Melanocyte of skin (primary cell): ENCODE data around the gene CD37. TPM values are rescaled to one million over a fixed set of nuclear protein-coding genes. Genes with fewer than 3 reads are reported as not detected.

Source experiments
- small RNA-seq, 2 donors: library from RNA; depleted of rRNA; stranded (forward); fragments of <200 nt; gene quantifications; one replicate each; pipeline ENCODE3, GENCODE V24; 2012
- total RNA-seq, 2 donors: library from RNA; depleted of rRNA; stranded (reverse); fragments of >200 nt; gene quantifications; 2 replicates each; pipeline ENCODE4 v1.2.3, GENCODE V29; 2012

Gene CD37, protein sequence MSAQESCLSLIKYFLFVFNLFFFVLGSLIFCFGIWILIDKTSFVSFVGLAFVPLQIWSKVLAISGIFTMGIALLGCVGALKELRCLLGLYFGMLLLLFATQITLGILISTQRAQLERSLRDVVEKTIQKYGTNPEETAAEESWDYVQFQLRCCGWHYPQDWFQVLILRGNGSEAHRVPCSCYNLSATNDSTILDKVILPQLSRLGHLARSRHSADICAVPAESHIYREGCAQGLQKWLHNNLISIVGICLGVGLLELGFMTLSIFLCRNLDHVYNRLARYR
- not detected for total RNA-seq

DNA sequence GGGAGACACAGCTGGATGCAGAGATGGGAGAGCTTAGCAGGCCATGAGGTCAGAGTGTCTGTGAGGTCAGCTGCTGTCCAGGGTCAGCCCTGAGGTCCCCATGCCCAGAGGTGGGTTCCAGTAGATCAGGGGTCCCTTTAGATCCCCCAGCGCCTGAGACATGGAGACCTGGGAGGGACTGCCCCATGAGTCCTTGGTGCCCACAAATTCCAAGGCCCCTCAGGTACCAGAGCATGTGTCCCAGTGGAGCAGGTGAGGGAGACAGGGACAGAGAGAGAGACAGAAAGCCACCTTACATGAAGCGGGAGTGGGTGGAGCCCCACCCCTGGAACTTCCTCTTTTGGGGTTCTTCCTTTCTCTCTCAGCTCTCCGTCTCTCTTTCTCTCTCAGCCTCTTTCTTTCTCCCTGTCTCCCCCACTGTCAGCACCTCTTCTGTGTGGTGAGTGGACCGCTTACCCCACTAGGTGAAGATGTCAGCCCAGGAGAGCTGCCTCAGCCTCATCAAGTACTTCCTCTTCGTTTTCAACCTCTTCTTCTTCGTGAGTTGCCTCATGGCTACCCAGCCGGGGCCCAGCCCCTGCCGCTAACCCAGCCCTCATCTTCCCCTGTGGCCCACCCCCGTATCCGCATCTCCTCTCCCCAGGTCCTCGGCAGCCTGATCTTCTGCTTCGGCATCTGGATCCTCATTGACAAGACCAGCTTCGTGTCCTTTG is at the start of gene CD37:
Gene CD37, plus strand, starts transcription at position 336 of the 713 bp plus-strand sequence. Its CDS starts 135 bp downstream, at position 471.

GRCh38 chr19:49324801-49325576 is 10.2 kb upstream of the CD37 start, which contains the start of gene SLC6A16:
SLC6A16 (minus strand) TSS chr19:49325191; CDS start chr19:49311347, 13,844 bp downstream.

DNA sequence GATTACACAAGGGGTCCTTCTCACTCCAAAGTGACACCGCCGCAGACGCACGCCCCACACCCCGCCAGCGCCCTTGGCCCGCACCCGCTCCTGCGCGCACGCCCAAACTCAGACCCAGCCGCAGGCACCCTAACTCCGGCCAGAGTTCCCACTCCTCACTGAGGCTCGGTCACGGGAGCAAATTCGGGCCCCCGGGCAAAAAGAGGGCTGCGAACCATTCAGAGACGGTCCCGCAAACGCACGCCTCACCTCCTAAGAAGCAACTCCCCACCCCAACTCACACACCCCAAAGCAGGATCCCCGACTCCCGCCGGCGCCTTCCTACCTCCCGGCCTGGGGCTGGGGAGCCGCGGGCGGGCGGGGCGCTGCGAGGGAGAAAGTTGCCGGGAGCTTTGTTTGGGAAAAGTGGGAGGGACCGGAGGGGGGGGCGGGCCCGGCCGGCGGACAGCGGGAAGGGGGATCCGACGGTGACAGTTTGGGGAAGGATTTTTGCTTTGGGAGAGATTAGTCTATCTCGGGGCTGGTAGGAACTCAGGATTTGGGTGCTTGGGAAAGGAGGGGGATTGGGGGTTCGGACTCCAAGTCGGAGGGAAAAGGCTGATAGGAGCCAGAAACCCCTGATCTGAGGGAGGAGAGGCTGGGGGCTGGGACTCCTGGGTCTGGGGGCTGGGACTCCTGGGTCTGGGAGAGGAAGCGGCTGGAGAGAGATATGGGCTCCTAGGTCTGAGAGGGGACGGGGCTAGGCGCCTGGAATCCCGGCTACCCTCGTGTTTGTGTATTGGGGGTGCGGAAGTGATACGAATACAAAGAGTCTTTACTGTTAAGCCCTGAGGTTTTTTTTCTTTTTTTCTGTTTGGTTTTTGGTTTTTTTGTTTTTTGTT is 27.1 kb downstream of the CD37 start, which contains the start of gene TEAD2:
Gene TEAD2, minus strand, starts transcription at position 369 of the 881 bp plus-strand sequence. CDS start 2,341 bp downstream, outside the sequence.

GRCh38 chr19:49363268-49364082 is 28.3 kb downstream of the CD37 start, which contains the start of gene DKKL1:
DKKL1 (plus strand) TSS chr19:49363877; CDS start chr19:49363999, 122 bp downstream.

GRCh38 chr19:49387936-49388372 is 52.7 kb downstream of the CD37 start, which contains the start of gene KASH5:
KASH5 (plus strand) TSS chr19:49388249; CDS start chr19:49390884, 2,635 bp downstream.

Small RNA genes lying within 50 kb of the gene (small RNA-seq; reads per million reads assigned to genes)
- 0 reads per million in 2 donors for gene MIR4324

Other genes starting within 250 kb of the CD37 start
- 100 to 1,000 TPM; 132 to 144 TPM for gene SNRNP70, start 250.0 kb upstream of the CD37 start, total RNA-seq
- 1 to 10 TPM; 5.9 to 7.0 TPM for gene LIN7B, start 221.0 kb upstream of the CD37 start, total RNA-seq
- gene C19orf73, start 216.3 kb upstream of the CD37 start, total RNA-seq = 1 to 10 TPM in 1 of 2 donors, under 1 TPM in 1; 0.67 to 1.0 TPM
- gene PPFIA3, start 215.9 kb upstream of the CD37 start, total RNA-seq = 1 to 10 TPM; 7.3 to 9.6 TPM
- not detected for gene HRC, start 180.0 kb upstream of the CD37 start, total RNA-seq
- gene TRPM4, start 177.6 kb upstream of the CD37 start, total RNA-seq = 10 to 100 TPM; 18.6 to 23.0 TPM
- under 1 TPM; under 0.01 to 0.69 TPM for gene SLC6A16, start 10.2 kb upstream of the CD37 start, total RNA-seq
- 10 to 100 TPM; 29.6 to 30.3 TPM for gene TEAD2, start 27.0 kb downstream of the CD37 start, total RNA-seq
- gene DKKL1, start 28.5 kb downstream of the CD37 start, total RNA-seq = not detected
- not detected for gene KASH5, start 52.8 kb downstream of the CD37 start, total RNA-seq
- not detected for gene PTH2, start 88.0 kb downstream of the CD37 start, total RNA-seq
- not detected for gene GFY, start 90.0 kb downstream of the CD37 start, total RNA-seq
- gene SLC17A7, start 106.1 kb downstream of the CD37 start, total RNA-seq = under 1 TPM in 1 of 2 donors, not detected in 1; under 0.01 TPM
- gene PIH1D1, start 116.4 kb downstream of the CD37 start, total RNA-seq = 100 to 1,000 TPM in 1 of 2 donors, 10 to 100 TPM in 1; 89.5 to 132 TPM
- gene ALDH16A1, start 117.8 kb downstream of the CD37 start, total RNA-seq = 10 to 100 TPM; 47.0 to 65.0 TPM
- 1 to 10 TPM; 2.7 to 3.8 TPM for gene FLT3LG, start 138.8 kb downstream of the CD37 start, total RNA-seq
- 1,000 to 10,000 TPM; 1,225 to 1,537 TPM for gene RPL13A, start 152.2 kb downstream of the CD37 start, total RNA-seq
- gene RPS11, start 161.0 kb downstream of the CD37 start, total RNA-seq = 1,000 to 10,000 TPM; 1,700 to 1,752 TPM
- 10 to 100 TPM; 21.7 to 27.0 TPM for gene FCGRT, start 177.3 kb downstream of the CD37 start, total RNA-seq
- 1 to 10 TPM; 1.4 to 3.0 TPM for gene RCN3, start 192.6 kb downstream of the CD37 start, total RNA-seq
- gene NOSIP, start 245.2 kb downstream of the CD37 start, total RNA-seq = 100 to 1,000 TPM in 1 of 2 donors, 10 to 100 TPM in 1; 65.4 to 120 TPM
- under 1 TPM; 0.34 to 1.00 TPM for gene PRRG2, start 245.9 kb downstream of the CD37 start, total RNA-seq